ENCODE data around the gene SNX8. TPM values are rescaled to one million over a fixed set of nuclear protein-coding genes. Genes with fewer than 3 reads are reported as not detected.

SNX8 gene
- total and polyA plus RNA-seq, 9 of the 15 experiments (the other 6 are each of a cell fraction or from before 2014, with no cell fraction given), result 2.7 to 51.6 (median 16.9) TPM

GRCh38 chr7:2232766-2233520 lies 81.3 kb downstream of the SNX8 start, which contains the start of gene MAD1L1 (continued):
- TF ChIP-seq ATF3 (IDR thresholded peaks at IDR 0.05) (no peak), ATF3 (CRISPR knock-in tag; conservative IDR thresholded peaks at IDR 0.05) (peak; percentile 61; the same call in 1 of the 2 replicates), FIP1L1 (IDR thresholded peaks at IDR 0.05; ENCODE audit: low read depth, low read length, poor library complexity, severe bottlenecking) (peak; percentile 59), RBBP5 (IDR thresholded peaks at IDR 0.05; ENCODE audit: borderline replicate concordance, insufficient read depth, low read length, poor library complexity, severe bottlenecking) (peak; percentile 88), ELK3 (CRISPR knock-in tag; IDR thresholded peaks at IDR 0.05) (no peak), TAF1 (IDR thresholded peaks at IDR 0.05; ENCODE audit: control insufficient read depth, extremely low read depth, insufficient read depth, low read length, severe bottlenecking) (peak; percentile 72), TCF7L2 (IDR thresholded peaks at IDR 0.05; ENCODE audit: low read depth, low read length) (no peak), PHB (CRISPR knock-in tag; IDR thresholded peaks at IDR 0.05) (no peak; the same call in 1 of the 2 replicates), ATF2 (CRISPR knock-in tag; IDR thresholded peaks at IDR 0.05) (no peak), HIVEP1 (CRISPR knock-in tag; IDR thresholded peaks at IDR 0.05) (0 out of 2 replicates have a peak, but pooled peaks have one; percentile 58), ARID3A (IDR thresholded peaks at IDR 0.05; ENCODE audit: borderline replicate concordance, low read depth, low read length) (no peak), HOMEZ (CRISPR knock-in tag; IDR thresholded peaks at IDR 0.05) (no peak), ZBTB11 (CRISPR knock-in tag; IDR thresholded peaks at IDR 0.05) (peak in 1 of 3 experiments; percentile 56; a peak in 1 of 6 replicates)

All from K562 (cell line).